Heart left ventricle (tissue), 13 donors: Measurements from ENCODE around the gene KCNJ10.
"Not testable (repeated sequence)": the region's sequence is repeated elsewhere in the genome, so short reads cannot be mapped to it uniquely, and the experiment has no call there.

Experiments
- CTCF ChIP-seq, 12 donors: fragments of 200-600 bp; sonication (generic) in 4 of 12; IDR thresholded peaks; one replicate each; pipeline versions ENCODE4 v1.5.0 to v1.8.0; 2018 to 2022; ENCODE audit warnings: antibody characterized with exemption in 12 of 12, mild to moderate bottlenecking in 5 of 12
- POLR2A ChIP-seq, 2 donors: fragments of 450-650 bp; IDR thresholded peaks; one replicate each; pipeline ENCODE4 v1.6.1; 2017; ENCODE audit warnings: antibody characterized with exemption in 2 of 2, mild to moderate bottlenecking in 2 of 2, moderate library complexity in 2 of 2
- donor health status: ischemic (EF 13 %, LVEDD 7.1; RV severe dilation, severe dysfunction).
- donor health status: DM: no; HTN: yes; CAD: no.
- donor health status: DM: no; HTN: no; CAD: no.
- donor health status: ischemic (EF 25% LVEDD 6.9; RV normal size, moderate dysfunction).
- donor health status: ischemic (EF 25% LVEDD 5.7; RV mildly dilated, moderate dysfunction).
- donor health status: ischemic (EF 35%, LVEDD 5.7; RV mildly dilated, moderate dysfunction).
- donor health status: nonischemic (EF 11% LVEDD 7.7; RV severe dilation, severe dysfunction).
- donor health status: DM: yes; HTN: yes; CAD: no.
- donor health status: PGD.
- donor health status: ischemic (EF 29% LVEDD 5.4; RV normal size, mild dysfunction).
- donor health status: nonischemic (EF 23%, LVEDD 6.1; RV moderate dilation, normal function).

GRCh38 chr1:160111462-160111861 is 41.5 kb upstream of the KCNJ10 start:
- TF ChIP-seq CTCF, POLR2A (IDR thresholded peaks at IDR 0.05): not testable (repeated sequence)
